GM12864 (cell line): ENCODE results near the gene SDC3.

Experiments
- DNase-seq: peaks from one replicate; pipeline ENCODE4 v3.0.0-alpha.2; 2011; ENCODE audit warnings: low read depth
- H3K4me3 ChIP-seq: 2 replicates; pipeline ENCODE4 v1.5.1; 2011; ENCODE audit warnings: mild to moderate bottlenecking, low read depth, low read length, control low read depth
- CTCF ChIP-seq: IDR thresholded peaks from 2 replicates; pipeline ENCODE4 v1.5.1; 2011; ENCODE audit warnings: low read depth, mild to moderate bottlenecking, moderate library complexity, low read length, control low read depth, inconsistent platforms; ENCODE audit errors: missing control alignments

The SDC3 gene

GRCh38 chr1:30823969-30824735, 84.4 kb downstream of the SDC3 start:
- peak overlapping the region; percentile 8; the same call in 1 of the 2 replicates for H3K4me3 ChIP-seq
- no peak for TF ChIP-seq CTCF
- peak; percentile 49 for DNase-seq

- TF ChIP-seq CTCF: no peak
- H3K4me3 ChIP-seq: no peak overlapping the region
Measured at GRCh38 chr1:30823627-30823968, 85.0 kb downstream of the SDC3 start.

GRCh38 chr1:30822966-30823581, 85.5 kb downstream of the SDC3 start:
- H3K4me3 ChIP-seq: no peak overlapping the region
- DNase-seq: no peak
- no peak for TF ChIP-seq CTCF

More at GRCh38 chr1:30823627-30823968, 85.0 kb downstream of the SDC3 start:
- DNase-seq: no peak

GRCh38 chr1:30822006-30822405, 86.6 kb downstream of the SDC3 start:
- TF ChIP-seq CTCF: no peak
- no peak overlapping the region for H3K4me3 ChIP-seq
- DNase-seq: no peak

GRCh38 chr1:30820299-30820698, 88.3 kb downstream of the SDC3 start:
- no peak overlapping the region for H3K4me3 ChIP-seq
- no peak for DNase-seq
- no peak for TF ChIP-seq CTCF
